Keratinocyte (primary cell): ENCODE data around the gene PRPF40B. TPM values are rescaled to one million over a fixed set of nuclear protein-coding genes. Genes with fewer than 3 reads are reported as not detected.

Experiments
- DNase-seq: peaks from one replicate; pipeline ENCODE4 v3.0.0-alpha.2; 2011; ENCODE audit warnings: low read depth, missing footprints, low spot score
- FAIRE-seq: peaks from 2 replicates; lab custom pipeline; 2011; peaks lifted over from hg19 to GRCh38; lab: Jason Lieb, UNC
- H2AFZ ChIP-seq: 2 replicates; pipeline ENCODE4 v1.6.0; 2012; ENCODE audit warnings: low read length, control low read depth, inconsistent platforms; ENCODE audit not compliant: control insufficient read depth
- H3K27ac ChIP-seq: 2 replicates; pipeline ENCODE4 v1.5.1; 2011; ENCODE audit warnings: low read length; ENCODE audit not compliant: control insufficient read depth, insufficient read depth
- H3K27me3 ChIP-seq: 3 replicates; pipeline ENCODE4 v1.6.0; 2011; ENCODE audit warnings: low read length; ENCODE audit not compliant: control insufficient read depth, insufficient read depth; ENCODE audit errors: extremely low read depth
- H3K36me3 ChIP-seq, 2 experiments: 2 replicates in 1 of 2; 3 replicates in 1 of 2; pipeline ENCODE4 v1.5.1; 2011; ENCODE audit warnings: low read length in 2 of 2, mild to moderate bottlenecking in 1 of 2; ENCODE audit not compliant: control insufficient read depth in 2 of 2, insufficient read depth in 2 of 2; ENCODE audit errors: extremely low read depth in 1 of 2
- H3K4me1 ChIP-seq: 3 replicates; pipeline ENCODE4 v1.5.1; 2011; ENCODE audit warnings: low read length; ENCODE audit not compliant: control insufficient read depth, insufficient read depth; ENCODE audit errors: extremely low read depth
- H3K4me2 ChIP-seq: 3 replicates; pipeline ENCODE4 v1.6.0; 2011; ENCODE audit warnings: low read depth, low read length; ENCODE audit not compliant: control insufficient read depth, insufficient read depth; ENCODE audit errors: extremely low read depth
- H3K4me3 ChIP-seq, 3 experiments: fragments of 200-600 bp in 1 of 3; sonication (generic) in 1 of 3; 2 replicates in 2 of 3; 3 replicates in 1 of 3; pipeline ENCODE4 v1.5.1; 2011 to 2016; ENCODE audit warnings: low read length in 3 of 3, mild to moderate bottlenecking in 3 of 3, control low read depth in 2 of 3, inconsistent platforms in 1 of 3, low read depth in 1 of 3, mixed read lengths in 1 of 3, mixed run types in 1 of 3, moderate library complexity in 1 of 3; ENCODE audit not compliant: control insufficient read depth in 2 of 3, insufficient read depth in 2 of 3; ENCODE audit errors: extremely low read depth in 1 of 3
- H3K79me2 ChIP-seq: 2 replicates; pipeline ENCODE4 v1.6.0; 2012; ENCODE audit warnings: low read length; ENCODE audit not compliant: control insufficient read depth, insufficient read depth
- H3K9ac ChIP-seq: 3 replicates; pipeline ENCODE4 v1.6.0; 2011; ENCODE audit warnings: low read length; ENCODE audit not compliant: control insufficient read depth, insufficient read depth; ENCODE audit errors: extremely low read depth
- H3K9me1 ChIP-seq: 3 replicates; pipeline ENCODE4 v1.6.0; 2011; ENCODE audit warnings: low read length; ENCODE audit not compliant: control insufficient read depth, insufficient read depth; ENCODE audit errors: extremely low read depth
- H3K9me3 ChIP-seq: 2 replicates; pipeline ENCODE4 v1.5.1; 2012; ENCODE audit warnings: low read depth, low read length; ENCODE audit not compliant: control insufficient read depth
- H4K20me1 ChIP-seq: 3 replicates; pipeline ENCODE4 v1.6.0; 2011; ENCODE audit warnings: low read length; ENCODE audit not compliant: control insufficient read depth, insufficient read depth; ENCODE audit errors: extremely low read depth
- CTCF ChIP-seq, 3 experiments: IDR thresholded peaks in 1 of 3; conservative IDR thresholded peaks in 1 of 3; optimal IDR thresholded peaks in 1 of 3; 2 replicates in 2 of 3; 3 replicates in 1 of 3; pipeline versions ENCODE3 to v1.5.1; 2011; ENCODE audit warnings: low read length in 3 of 3, mild to moderate bottlenecking in 3 of 3, moderate library complexity in 2 of 3, control low read depth in 1 of 3, inconsistent platforms in 1 of 3; ENCODE audit not compliant: insufficient read depth in 2 of 3; ENCODE audit errors: extremely low read depth in 1 of 3
- EZH2 ChIP-seq: IDR thresholded peaks from one replicate; pipeline ENCODE4 v1.6.1; 2012; ENCODE audit warnings: inconsistent platforms, mild to moderate bottlenecking, low read length, moderate library complexity
- dilution Hi-C: fragments of 300-500 bp; cut with MboI; formaldehyde crosslinking; loops from one replicate; pipeline ENCODE4 v1.7.0; 2020; ENCODE audit warnings: low sequenced_read_pairs; ENCODE audit not compliant: extremely low pct_ligation_motif_present
- polyA plus RNA-seq, 5 experiments: library from polyadenylated mRNA; depleted of rRNA in 3 of 5; stranded (reverse) in 3 of 5; stranded (forward) in 1 of 5; unstranded in 1 of 5; fragments of >200 nt; gene quantifications; 1 replicate in 1 of 5; 2 replicates in 3 of 5; 3 replicates in 1 of 5; pipeline versions ENCODE4 v1.2.1 to v1.2.3, GENCODE V29; 2011 to 2012; ENCODE audit warnings: missing spikeins in 2 of 5, low read depth in 1 of 5, low replicate concordance in 1 of 5

Gene PRPF40B
- polyA plus RNA-seq, 1 donor (not counting 4 experiments of a cell fraction or from before 2014, with no cell fraction given) = 12.7 TPM

- no peak for DNase-seq
- Histone ChIP-seq H3K36me3 (peaks cover 31 to 44% of the 10 kb centered on the region in 2 experiments), H3K27ac (no peak overlapping the region)
These were observed 12.3 kb downstream of the PRPF40B start for GRCh38 chr12:49635656-49636055.

GRCh38 chr12:49636574-49636973, 13.2 kb downstream of the PRPF40B start:
- Histone ChIP-seq H3K9me1 (no peaks in the 10 kb centered on the region), H3K9ac (no peak overlapping the region), H3K27ac (no peak overlapping the region), H3K27me3 (no peaks in the 10 kb centered on the region), H3K4me3 (no peak overlapping the region), H2AFZ (no peak overlapping the region), H3K79me2 (no peaks in the 10 kb centered on the region), H3K36me3 (peaks cover 37 to 48% of the 10 kb centered on the region in 2 experiments), H4K20me1 (no peaks in the 10 kb centered on the region), H3K4me1 (peaks cover under 1% of the 10 kb centered on the region), H3K4me2 (no peak overlapping the region), H3K9me3 (no peaks in the 10 kb centered on the region)
- TF ChIP-seq CTCF (optimal IDR thresholded peaks at IDR 0.05 in 1 of 3, IDR thresholded peaks at IDR 0.05 in 1 of 3, conservative IDR thresholded peaks at IDR 0.05 in 1 of 3; ENCODE audit: extremely low read depth in 1 of 3, insufficient read depth in 2 of 3, low read length in 3 of 3) (no peak), EZH2 (no peak)
- DNase-seq (no peak), FAIRE-seq (no peak)
- dilution Hi-C loops = no loop called here

More at GRCh38 chr12:49635656-49636055, 12.3 kb downstream of the PRPF40B start:
- Histone ChIP-seq H3K4me3 (no peak overlapping the region), H3K9me3 (no peaks in the 10 kb centered on the region), H3K79me2 (no peaks in the 10 kb centered on the region), H3K4me1 (no peaks in the 10 kb centered on the region), H2AFZ (no peak overlapping the region), H3K9ac (no peak overlapping the region), H3K9me1 (no peaks in the 10 kb centered on the region), H3K27me3 (no peaks in the 10 kb centered on the region), H3K4me2 (no peak overlapping the region), H4K20me1 (no peaks in the 10 kb centered on the region)
- dilution Hi-C loops = no loop called here
- TF ChIP-seq EZH2 (no peak), CTCF (optimal IDR thresholded peaks at IDR 0.05 in 1 of 3, IDR thresholded peaks at IDR 0.05 in 1 of 3, conservative IDR thresholded peaks at IDR 0.05 in 1 of 3; ENCODE audit: extremely low read depth in 1 of 3, insufficient read depth in 2 of 3, low read length in 3 of 3) (no peak)
- no peak for FAIRE-seq
